GM12873 (cell line): ENCODE measurements around the gene LCOR.

Experiments
- CTCF ChIP-seq: IDR thresholded peaks from 2 replicates; pipeline ENCODE4 v1.5.1; 2012; ENCODE audit warnings: low read depth, mild to moderate bottlenecking, moderate library complexity, low read length, control low read depth; ENCODE audit not compliant: insufficient read depth; ENCODE audit errors: missing control alignments

LCOR gene

GRCh38 chr10:96842896-96843723 is 11.0 kb downstream of the LCOR start:
- no peak for TF ChIP-seq CTCF

- TF ChIP-seq CTCF: no peak
Observed at GRCh38 chr10:96843823-96844222, 11.7 kb downstream of the LCOR start.

- TF ChIP-seq CTCF: no peak
Observed at GRCh38 chr10:96846395-96846794, 14.3 kb downstream of the LCOR start.

GRCh38 chr10:96846926-96847325 is 14.8 kb downstream of the LCOR start:
- TF ChIP-seq CTCF: no peak

GRCh38 chr10:96850113-96850512 is 18.0 kb downstream of the LCOR start:
- TF ChIP-seq CTCF: no peak

GRCh38 chr10:96850825-96851224 is 18.7 kb downstream of the LCOR start:
- TF ChIP-seq CTCF: no peak

- TF ChIP-seq CTCF: no peak
Observed at GRCh38 chr10:96851281-96851680, 19.2 kb downstream of the LCOR start.
